ENCODE data around the gene USHBP1. TPM values are rescaled to one million over a fixed set of nuclear protein-coding genes. Genes with fewer than 3 reads are reported as not detected.

USHBP1 gene
- total RNA-seq, 4 donors from 2014 or later, result 0.80 to 3.0 (median 2.0) TPM

- intact Hi-C loops (cut with DNase I; ENCODE audit: low total_unique reads), result no loop called here
- WGBS, 2 donors, result 97% methylated on average over 5 to 6 of the region's 6 CpGs
- TF ChIP-seq, protein P1, sequence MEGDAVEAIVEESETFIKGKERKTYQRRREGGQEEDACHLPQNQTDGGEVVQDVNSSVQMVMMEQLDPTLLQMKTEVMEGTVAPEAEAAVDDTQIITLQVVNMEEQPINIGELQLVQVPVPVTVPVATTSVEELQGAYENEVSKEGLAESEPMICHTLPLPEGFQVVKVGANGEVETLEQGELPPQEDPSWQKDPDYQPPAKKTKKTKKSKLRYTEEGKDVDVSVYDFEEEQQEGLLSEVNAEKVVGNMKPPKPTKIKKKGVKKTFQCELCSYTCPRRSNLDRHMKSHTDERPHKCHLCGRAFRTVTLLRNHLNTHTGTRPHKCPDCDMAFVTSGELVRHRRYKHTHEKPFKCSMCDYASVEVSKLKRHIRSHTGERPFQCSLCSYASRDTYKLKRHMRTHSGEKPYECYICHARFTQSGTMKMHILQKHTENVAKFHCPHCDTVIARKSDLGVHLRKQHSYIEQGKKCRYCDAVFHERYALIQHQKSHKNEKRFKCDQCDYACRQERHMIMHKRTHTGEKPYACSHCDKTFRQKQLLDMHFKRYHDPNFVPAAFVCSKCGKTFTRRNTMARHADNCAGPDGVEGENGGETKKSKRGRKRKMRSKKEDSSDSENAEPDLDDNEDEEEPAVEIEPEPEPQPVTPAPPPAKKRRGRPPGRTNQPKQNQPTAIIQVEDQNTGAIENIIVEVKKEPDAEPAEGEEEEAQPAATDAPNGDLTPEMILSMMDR (IDR thresholded peaks at IDR 0.05), result no peak
- TF ChIP-seq POLR2A (IDR thresholded peaks at IDR 0.05), result no peak
- no peak overlapping the region for H3K4me3 ChIP-seq (ENCODE audit: low read depth, poor library complexity, severe bottlenecking)
- no peak for DNase-seq (ENCODE audit: low spot score in 2 of 2)
These were observed 23.6 kb downstream of the USHBP1 start for GRCh38 chr19:17240826-17241399.

DNA sequence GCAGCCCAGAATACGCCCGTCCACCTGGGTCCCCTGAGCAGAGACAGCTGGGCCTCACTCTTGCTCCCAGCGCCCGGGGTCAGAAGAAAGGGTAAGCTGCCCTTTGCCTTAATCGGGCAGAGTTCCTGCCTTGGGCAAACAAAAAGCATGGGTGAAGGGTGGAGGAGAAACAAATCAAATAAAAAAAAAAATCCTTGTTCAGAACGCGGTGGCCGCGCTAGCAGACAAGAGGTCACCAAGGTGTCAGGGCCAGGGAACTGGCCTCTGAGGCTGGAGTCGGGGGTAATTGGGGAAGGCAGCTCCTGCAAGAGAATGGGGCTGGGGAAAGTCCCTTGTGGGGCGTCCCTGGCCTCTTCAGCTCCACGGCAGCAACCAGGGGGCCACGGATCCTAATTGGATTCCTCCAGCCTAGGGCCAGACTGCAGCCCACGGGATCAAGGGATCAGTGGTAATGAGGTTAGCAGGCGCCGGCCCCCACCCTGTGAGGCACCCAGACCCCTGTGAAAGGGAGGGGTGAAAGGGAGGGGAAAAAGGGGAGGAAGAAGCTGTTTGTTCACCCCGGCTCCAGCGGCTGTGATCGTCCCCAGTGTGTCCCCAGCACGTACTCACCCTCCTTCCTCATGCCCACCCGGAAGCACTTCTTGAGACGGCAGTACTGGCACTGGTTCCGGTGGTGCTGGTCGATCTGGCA lies 24.3 kb downstream of the USHBP1 start:
- intact Hi-C loops (cut with DNase I; ENCODE audit: low total_unique reads), result no loop called here
- no peak for DNase-seq (ENCODE audit: low spot score in 2 of 2)
- 72 to 74% methylated on average over 24 of the region's 24 CpGs for WGBS, 2 donors
- H3K4me3 ChIP-seq (ENCODE audit: low read depth, poor library complexity, severe bottlenecking), result no peak overlapping the region
- TF ChIP-seq, protein P1 (IDR thresholded peaks at IDR 0.05), result no peak
- TF ChIP-seq POLR2A (IDR thresholded peaks at IDR 0.05), result no peak

DNA sequence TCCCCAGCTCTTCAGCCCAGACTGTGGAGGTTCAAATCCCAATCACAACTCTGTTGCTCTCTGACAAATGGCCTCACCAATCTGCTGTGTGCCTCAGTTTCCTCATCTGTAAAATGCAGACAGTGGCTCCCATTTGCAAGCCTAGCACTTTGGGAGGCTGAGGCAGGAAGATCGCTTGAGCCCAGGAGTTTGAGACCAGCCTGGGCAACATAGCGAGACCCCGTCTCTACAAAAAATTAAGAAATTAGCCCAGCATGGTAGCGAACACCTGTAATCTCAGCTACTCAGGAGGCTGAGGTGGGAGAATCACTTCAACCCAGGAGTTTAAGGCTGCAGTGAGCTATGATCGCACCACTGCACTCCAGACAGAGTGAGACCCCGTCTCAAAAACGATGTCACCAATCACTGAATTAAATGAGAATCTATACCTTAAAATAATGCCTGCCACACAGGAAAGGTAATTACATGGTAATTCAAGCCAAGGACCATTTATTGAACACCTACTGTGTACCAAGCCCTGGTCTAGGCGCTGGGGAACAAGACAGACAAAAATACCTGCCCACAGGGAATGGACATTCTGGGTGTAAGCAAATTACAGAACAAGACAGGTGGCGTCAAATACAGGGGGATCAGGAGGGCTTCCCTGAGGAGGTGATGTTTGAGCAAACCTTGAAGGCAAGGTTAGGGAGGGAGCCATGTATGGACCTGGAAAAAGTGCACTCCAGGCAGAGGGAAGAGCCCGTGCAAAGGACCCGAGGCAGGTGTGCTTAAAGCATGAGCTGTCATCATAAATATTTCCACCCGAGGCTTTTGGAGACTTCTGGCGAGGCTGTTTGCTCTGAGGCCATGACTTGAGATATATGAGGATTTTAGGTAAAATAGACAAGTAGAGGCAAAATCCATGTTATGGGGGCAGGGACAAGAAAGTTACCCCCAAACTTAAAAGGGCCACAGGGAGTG lies 26.5 kb downstream of the USHBP1 start:
- TF ChIP-seq POLR2A (IDR thresholded peaks at IDR 0.05), result no peak
- TF ChIP-seq, protein P1 (IDR thresholded peaks at IDR 0.05), result no peak
- intact Hi-C loops (cut with DNase I; ENCODE audit: low total_unique reads), result no loop called here
- 88 to 91% methylated on average over 13 of the region's 13 CpGs for WGBS, 2 donors
- H3K4me3 ChIP-seq (ENCODE audit: low read depth, poor library complexity, severe bottlenecking), result no peak overlapping the region
- DNase-seq (ENCODE audit: low spot score in 2 of 2), result no peak

- no peak overlapping the region for H3K4me3 ChIP-seq (ENCODE audit: low read depth, poor library complexity, severe bottlenecking)
- WGBS, 2 donors, result 80 to 83% methylated on average over 18 of the region's 18 CpGs
- TF ChIP-seq, protein P1 (IDR thresholded peaks at IDR 0.05), result no peak
- TF ChIP-seq POLR2A (IDR thresholded peaks at IDR 0.05), result no peak
- intact Hi-C loops (cut with DNase I; ENCODE audit: low total_unique reads), result no loop called here
- DNase-seq (ENCODE audit: low spot score in 2 of 2), result no peak
These were observed 27.6 kb downstream of the USHBP1 start for GRCh38 chr19:17236811-17237543.

DNA sequence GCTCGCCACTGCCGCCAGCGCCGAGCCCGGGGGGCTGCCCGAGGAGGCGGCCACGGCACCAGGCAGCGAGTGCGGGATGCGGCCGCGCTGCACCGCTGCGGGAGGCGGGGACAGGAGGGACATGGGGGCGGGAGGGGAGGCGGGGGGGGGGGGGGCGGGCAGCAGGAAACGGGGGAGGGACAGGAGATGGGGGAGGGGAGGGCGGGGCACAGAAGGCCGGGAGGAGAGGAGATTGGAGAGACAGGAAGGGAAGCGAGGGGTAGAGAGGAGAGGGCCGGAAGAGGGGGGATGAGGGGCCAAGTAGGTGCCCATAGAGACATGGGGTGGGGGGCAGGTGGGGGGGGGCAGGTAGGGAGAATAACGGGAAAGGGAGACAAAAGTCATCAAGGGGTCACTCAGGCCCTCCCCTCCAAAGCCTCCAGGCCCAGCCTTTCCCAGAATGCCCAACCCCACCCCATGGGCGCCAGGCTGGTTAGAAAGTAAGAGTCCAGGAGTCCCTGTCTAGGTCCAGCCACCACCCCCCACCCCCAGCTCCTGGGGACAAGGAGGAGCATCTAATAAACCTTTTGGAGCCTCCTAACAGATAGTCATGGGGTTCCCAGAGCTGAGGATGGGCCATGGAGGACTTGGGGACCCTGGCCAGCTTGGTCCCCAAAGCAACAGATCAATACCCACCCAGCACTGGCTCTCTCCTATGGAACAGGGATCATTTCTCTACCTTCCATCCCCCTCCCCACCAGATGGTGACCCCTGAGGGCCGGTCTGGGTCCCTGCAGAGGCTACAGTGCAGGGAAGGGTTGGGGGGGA lies 28.4 kb downstream of the USHBP1 start:
- H3K4me3 ChIP-seq (ENCODE audit: low read depth, poor library complexity, severe bottlenecking), result no peak overlapping the region
- intact Hi-C loops (cut with DNase I; ENCODE audit: low total_unique reads), result no loop called here
- no peak for TF ChIP-seq POLR2A (IDR thresholded peaks at IDR 0.05)
- DNase-seq (ENCODE audit: low spot score in 2 of 2), result no peak
- WGBS, 2 donors, result 10 to 38% methylated on average over 4 to 8 of the region's 27 CpGs

All from lower leg skin (tissue), 4 donors.